Measurements from ENCODE around the gene SH3D19.
A peak's percentile ranks its signal among the peaks of the same experiment; 100 is the strongest.
"Not testable (repeated sequence)": the region's sequence is repeated elsewhere in the genome, so short reads cannot be mapped to it uniquely, and the experiment has no call there.

The SH3D19 gene

GRCh38 chr4:151150821-151151580, 174.4 kb downstream of the SH3D19 start:
- no peak for DNase-seq (ENCODE audit: low read depth)

GRCh38 chr4:151148261-151148660, 177.1 kb downstream of the SH3D19 start:
- no peak for DNase-seq (ENCODE audit: low read depth)

- DNase-seq (ENCODE audit: low read depth): no peak
Measured at GRCh38 chr4:151147000-151147399, 178.4 kb downstream of the SH3D19 start.

DNA sequence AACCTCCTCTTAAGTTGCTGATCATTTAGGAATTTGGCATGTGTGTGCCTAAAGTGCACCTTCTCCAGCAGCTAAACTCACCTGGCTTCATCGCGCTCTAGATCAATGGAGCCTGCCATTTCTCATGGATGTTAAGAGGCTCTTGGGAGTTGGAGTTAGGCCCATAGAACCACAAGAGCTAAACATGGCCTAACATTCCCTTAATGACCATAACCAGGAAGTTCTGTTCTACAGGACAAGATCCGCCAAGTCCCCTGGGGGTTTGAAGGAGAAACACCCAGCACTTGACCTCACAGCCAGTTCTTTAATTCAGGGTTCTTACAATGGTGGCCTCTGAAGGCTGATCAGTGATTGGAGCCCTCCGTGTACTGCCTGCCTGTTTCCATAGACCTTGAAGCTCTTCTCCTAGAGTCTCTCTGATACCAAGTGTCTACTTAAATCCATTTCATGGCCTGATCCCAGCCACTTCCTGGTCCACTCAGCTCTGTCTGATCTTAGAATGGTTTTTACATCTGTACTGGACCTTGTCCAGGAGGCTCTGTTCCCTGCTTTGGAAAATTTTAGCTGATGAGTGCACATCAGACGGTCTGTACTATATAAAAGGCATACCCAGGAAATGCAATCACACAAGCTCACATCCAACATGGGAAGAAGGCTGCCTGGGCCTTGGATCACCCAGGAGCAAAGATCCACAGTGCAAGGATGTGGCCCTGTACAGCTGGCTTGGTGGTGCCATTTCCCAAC, 180.9 kb downstream of the SH3D19 start:
- no peak for DNase-seq (ENCODE audit: low read depth)

- no peak for DNase-seq (ENCODE audit: low read depth)
Measured at GRCh38 chr4:151143811-151144210, 181.6 kb downstream of the SH3D19 start.

DNA sequence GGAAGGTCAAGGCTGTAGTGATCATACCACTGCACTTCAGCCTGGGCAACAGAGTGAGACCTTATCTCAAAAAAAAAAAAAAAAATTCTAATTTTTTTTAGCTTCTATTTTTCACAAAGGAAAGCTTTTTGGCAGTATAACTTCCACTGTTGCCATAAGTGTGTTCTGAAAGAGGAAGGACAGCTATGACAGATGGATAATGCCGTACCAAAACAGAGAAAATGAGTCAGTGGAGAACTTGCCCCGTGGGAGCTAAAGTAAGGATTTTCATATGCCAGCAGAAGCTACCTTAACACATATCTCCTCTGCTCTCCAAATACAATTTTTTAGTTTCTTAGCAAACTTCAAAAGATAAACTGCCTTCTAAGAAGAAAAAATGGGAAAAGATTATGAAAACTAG, 182.2 kb downstream of the SH3D19 start:
- DNase-seq (ENCODE audit: low read depth): no peak

DNA sequence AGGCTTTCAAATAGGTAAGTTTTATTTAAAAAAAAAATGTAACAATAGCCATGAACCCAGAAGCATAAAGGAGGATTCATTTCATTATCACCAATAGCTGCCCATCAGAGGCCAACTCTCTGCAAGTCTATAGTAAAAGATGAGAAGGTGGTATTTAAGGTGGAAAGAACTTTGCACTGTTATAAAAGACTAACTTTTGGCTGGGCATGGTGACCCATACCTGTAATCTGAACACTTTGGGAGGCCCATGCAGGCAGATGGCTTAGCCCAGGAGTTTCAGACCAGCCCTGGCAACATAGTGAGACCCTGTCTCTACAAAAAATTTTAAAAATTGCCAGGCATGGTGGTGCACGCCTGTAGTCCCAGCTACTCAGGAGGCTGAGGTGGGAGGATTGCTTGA, 182.6 kb downstream of the SH3D19 start:
- DNase-seq (ENCODE audit: low read depth): no peak

GRCh38 chr4:151139814-151140213, 185.6 kb downstream of the SH3D19 start:
- no peak for DNase-seq (ENCODE audit: low read depth)

DNA sequence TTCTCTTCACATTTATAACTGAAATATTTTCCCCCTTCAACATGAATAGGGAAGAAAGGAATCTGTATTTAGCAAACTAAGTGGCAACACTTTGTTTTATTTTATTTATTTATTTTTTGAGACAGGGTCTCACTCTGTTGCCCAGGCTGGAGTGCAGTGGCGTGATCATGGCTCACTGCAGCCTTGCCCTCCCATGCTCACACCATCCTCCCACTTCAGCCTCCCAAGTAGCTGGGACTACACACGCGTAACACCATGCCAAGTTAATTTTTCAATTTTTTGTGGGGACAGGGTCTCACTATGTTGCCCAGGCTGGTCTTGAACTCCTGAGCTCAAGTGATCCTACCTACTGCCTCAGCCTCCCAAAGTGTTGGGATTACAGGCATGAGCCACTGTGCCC, 189.4 kb downstream of the SH3D19 start:
- not testable (repeated sequence) for DNase-seq (ENCODE audit: low read depth)

- DNase-seq (ENCODE audit: low read depth): no peak
Measured at GRCh38 chr4:151133311-151133710, 192.1 kb downstream of the SH3D19 start.

DNA sequence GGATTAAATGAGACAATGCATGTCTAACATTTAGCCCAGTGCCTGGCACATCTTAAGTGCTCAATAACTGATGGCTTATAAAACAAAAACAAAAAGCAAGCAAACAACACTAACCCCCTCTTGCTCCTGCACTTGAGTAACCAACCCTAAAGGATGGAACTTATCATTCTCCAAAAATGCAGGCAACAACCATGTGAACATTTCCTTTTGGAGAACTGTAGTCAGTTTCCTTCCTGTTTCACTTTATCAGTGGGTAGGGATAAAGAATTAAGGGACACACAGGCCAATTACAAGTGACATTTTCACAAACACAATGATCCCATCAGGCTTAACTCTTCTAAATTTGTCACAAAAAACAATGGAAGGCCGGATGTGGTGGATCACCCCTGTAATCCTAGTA, 195.6 kb downstream of the SH3D19 start:
- no peak for DNase-seq (ENCODE audit: low read depth)

GRCh38 chr4:151117371-151117962, 207.9 kb downstream of the SH3D19 start:
- peak; percentile 31 for DNase-seq (ENCODE audit: low read depth)

DNA sequence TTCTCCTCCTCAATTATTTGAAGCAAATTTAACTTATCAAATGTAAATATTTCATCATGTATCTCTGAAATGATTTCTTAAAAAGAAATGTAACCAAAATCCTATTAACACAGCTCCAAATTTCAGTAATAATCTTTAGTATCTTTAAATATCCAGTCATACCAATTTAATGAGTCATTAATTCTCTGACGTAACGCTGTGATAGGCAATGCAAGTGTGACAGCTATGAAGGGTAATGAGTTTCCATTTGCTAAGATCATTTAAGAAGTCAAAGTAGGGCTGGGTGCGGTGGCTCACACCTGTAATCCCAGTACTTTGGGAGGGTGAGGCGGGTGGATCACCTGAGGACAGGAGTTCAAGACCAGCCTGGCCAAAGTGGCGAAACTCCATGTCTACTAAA, 210.4 kb downstream of the SH3D19 start:
- no peak for DNase-seq (ENCODE audit: low read depth)

DNA sequence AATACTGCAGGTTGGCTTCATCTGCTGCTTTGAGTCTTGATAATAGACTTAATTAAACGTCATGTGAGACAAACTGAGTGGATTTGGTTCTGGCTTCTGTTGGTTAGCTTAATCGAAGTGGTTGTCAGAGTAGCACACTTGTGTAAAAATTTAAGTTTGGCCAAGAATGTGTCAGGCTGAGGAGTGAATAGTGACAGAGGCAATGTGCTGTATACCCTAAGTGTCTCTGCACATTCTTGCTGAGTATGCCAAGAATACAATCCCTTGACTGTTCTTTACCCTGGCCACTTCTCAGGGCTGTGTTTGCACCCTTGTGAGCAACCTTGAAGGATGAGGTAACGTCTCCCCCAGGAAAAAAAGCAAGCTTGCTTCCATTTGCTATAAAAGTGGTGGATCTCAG, 211.1 kb downstream of the SH3D19 start:
- no peak for DNase-seq (ENCODE audit: low read depth)

DNA sequence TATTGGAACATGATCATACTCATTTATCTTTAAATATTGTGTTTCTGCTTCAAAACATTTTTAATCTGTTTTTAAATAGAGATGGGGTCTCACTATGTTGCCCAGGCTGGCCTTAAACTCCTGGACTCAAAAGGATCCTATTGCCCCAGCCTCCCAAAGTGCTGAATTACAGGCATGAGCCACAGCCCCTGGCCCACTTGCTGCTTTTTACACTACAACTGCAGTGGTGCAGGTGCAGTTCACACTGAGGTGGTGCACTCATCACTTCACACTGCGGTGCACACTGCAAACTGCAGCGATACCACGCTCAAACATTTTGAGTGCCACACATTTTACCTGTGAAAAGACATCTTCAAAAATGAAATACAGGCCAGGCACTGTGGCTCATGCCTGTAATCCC, 215.2 kb downstream of the SH3D19 start:
- DNase-seq (ENCODE audit: low read depth): no peak

DNA sequence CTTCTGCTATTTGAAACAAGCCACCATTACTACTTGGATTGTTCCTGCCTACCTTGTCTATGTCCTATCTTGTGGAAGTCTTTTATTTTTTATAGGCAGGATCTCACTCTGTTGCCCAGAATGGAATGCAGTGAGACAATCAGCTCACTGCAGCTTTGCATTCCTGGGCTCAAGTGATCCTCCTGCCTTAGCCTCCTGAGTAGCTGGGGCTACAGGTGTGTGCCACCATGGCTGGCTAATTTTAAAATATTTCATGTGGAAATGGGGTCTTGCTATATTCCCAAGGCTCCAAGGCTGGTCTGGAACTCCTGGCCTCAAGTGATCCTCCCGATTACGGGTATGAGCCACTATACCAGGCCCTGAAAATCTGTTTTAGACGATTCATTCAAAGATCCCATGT, 218.3 kb downstream of the SH3D19 start:
- DNase-seq (ENCODE audit: low read depth): no peak

- DNase-seq (ENCODE audit: low read depth): no peak
Measured at GRCh38 chr4:151105454-151106032, 219.9 kb downstream of the SH3D19 start.

DNA sequence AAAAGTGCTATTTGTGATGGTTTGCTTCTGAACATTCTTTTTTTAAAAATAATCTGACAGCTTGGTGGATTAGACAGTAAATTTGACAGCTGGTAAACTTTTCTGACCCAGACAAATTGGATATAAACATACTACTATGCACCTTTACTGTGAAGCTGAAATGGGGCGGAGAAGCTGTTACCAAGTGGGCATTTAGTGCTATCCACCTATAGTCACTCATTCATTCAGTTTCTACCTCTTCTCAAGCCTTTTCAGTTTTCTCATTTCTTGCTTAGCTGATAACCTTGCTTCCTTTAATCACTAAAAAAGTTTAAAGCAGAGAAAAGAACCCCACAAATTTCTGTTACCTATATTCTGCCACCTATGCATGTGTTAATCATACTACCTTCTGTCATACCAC, 220.8 kb downstream of the SH3D19 start:
- DNase-seq (ENCODE audit: low read depth): no peak

- DNase-seq (ENCODE audit: low read depth): no peak
Measured at GRCh38 chr4:151103758-151104157, 221.6 kb downstream of the SH3D19 start.

- DNase-seq (ENCODE audit: low read depth): no peak
Measured at GRCh38 chr4:151100531-151100930, 224.9 kb downstream of the SH3D19 start.

GRCh38 chr4:151099976-151100417, 225.4 kb downstream of the SH3D19 start:
- no peak for DNase-seq (ENCODE audit: low read depth)

GRCh38 chr4:151099229-151099975, 226.0 kb downstream of the SH3D19 start, which contains the start of gene RPS3A:
Gene RPS3A (plus strand): TSS chr4:151099628. CDS start chr4:151099653, 25 bp downstream.
- peak; percentile 95 for DNase-seq (ENCODE audit: low read depth)

Measured in activated T-cell treated with anti-CD3 and anti-CD28 coated beads for 1 hour (primary cell).